Ishikawa (cell line): ENCODE data around the gene TYROBP.

Source experiments
- CREB1 ChIP-seq: IDR thresholded peaks from 2 replicates; pipeline ENCODE4 v1.6.1; 2012; ENCODE audit warnings: low read depth
- EP300 ChIP-seq: IDR thresholded peaks from 2 replicates; pipeline ENCODE4 v1.6.1; 2012; ENCODE audit warnings: borderline replicate concordance
- FOXM1 ChIP-seq: IDR thresholded peaks from 2 replicates; pipeline ENCODE4 v1.6.1; 2012; ENCODE audit warnings: low read depth, borderline replicate concordance
- RAD21 ChIP-seq: IDR thresholded peaks from 2 replicates; pipeline ENCODE4 v1.6.1; 2012; ENCODE audit warnings: low read depth
- TAF1 ChIP-seq: IDR thresholded peaks from 2 replicates; pipeline ENCODE4 v1.6.1; 2012; ENCODE audit warnings: low read depth, mild to moderate bottlenecking
- TF ChIP-seq, protein P1 (sequence below): IDR thresholded peaks from 2 replicates; pipeline ENCODE4 v1.6.1; 2012

DNA sequence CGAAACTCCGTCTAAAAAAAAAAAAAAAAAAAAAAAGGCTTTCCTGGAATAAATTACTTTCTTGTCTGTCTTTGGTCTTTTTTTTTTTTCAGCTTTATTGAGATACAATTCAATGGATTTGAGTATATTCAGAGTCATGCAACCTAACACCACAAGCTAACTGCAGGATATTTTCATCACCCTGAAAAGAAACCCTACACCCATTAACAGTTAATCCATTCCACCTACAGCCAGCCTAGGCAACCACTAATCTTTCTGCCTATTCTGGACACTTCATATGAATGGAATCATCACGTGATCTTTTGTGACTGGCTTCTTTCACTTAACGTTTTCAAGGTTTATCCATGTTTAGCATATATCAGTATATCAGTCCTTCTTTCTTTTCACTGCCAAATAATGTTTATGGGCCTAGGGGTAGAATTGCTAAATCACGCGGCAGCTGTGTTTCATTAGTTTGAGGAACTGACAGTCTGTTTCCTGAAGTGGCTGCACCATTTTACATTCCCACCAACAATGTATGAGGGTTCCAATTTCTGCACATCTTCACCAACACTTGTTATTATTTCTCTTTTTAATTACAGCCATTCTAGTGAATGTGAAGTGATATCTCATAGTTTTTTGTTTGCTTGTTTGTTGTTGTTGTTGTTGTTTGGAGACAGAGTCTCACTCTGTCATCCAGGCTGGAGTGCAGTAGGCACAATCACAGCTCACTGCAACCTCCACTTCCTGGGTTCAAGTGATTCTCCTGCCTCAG, 48.0 kb upstream of the TYROBP start:
- no peak for TF ChIP-seq EP300
- TF ChIP-seq TAF1, result no peak
- TF ChIP-seq RAD21, result no peak
- TF ChIP-seq, protein P1, sequence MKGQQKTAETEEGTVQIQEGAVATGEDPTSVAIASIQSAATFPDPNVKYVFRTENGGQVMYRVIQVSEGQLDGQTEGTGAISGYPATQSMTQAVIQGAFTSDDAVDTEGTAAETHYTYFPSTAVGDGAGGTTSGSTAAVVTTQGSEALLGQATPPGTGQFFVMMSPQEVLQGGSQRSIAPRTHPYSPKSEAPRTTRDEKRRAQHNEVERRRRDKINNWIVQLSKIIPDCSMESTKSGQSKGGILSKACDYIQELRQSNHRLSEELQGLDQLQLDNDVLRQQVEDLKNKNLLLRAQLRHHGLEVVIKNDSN, result no peak
- TF ChIP-seq FOXM1, result no peak
- no peak for TF ChIP-seq CREB1
